PC-9 (cell line): ENCODE data around the gene TAF13.

Experiments
- EZH2 ChIP-seq: fragments of 200-600 bp; sonication (generic); IDR thresholded peaks from 2 replicates; pipeline ENCODE4 v1.8.0; 2017; ENCODE audit warnings: antibody characterized with exemption, low read depth
- TF ChIP-seq, protein P1 (sequence below): fragments of 200-600 bp; sonication (generic); conservative IDR thresholded peaks from 2 replicates; pipeline ENCODE4 v1.6.1; 2017; ENCODE audit warnings: mixed run types, antibody characterized with exemption, mild to moderate bottlenecking, moderate library complexity

DNA sequence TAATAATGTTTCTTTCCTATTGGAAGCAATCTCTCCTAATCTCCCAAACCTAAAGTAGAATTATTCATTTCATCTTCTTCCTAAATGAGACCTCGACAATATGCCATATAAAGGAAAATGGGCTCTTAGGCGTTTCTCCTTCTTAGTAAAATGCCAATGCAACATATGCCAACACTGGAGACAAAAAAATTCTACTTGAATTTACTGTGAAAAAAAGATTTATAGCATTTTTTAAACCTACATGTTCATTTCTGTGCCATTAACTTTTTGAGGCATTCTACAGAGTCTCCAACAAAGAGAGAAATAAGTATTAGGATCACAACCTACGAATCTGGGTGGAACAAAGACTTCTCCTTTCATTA, 35.2 kb downstream of the TAF13 start:
- TF ChIP-seq, protein P1, sequence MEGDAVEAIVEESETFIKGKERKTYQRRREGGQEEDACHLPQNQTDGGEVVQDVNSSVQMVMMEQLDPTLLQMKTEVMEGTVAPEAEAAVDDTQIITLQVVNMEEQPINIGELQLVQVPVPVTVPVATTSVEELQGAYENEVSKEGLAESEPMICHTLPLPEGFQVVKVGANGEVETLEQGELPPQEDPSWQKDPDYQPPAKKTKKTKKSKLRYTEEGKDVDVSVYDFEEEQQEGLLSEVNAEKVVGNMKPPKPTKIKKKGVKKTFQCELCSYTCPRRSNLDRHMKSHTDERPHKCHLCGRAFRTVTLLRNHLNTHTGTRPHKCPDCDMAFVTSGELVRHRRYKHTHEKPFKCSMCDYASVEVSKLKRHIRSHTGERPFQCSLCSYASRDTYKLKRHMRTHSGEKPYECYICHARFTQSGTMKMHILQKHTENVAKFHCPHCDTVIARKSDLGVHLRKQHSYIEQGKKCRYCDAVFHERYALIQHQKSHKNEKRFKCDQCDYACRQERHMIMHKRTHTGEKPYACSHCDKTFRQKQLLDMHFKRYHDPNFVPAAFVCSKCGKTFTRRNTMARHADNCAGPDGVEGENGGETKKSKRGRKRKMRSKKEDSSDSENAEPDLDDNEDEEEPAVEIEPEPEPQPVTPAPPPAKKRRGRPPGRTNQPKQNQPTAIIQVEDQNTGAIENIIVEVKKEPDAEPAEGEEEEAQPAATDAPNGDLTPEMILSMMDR: no peak
- TF ChIP-seq EZH2: no peak
